Small intestine (tissue), 7 donors: ENCODE data around the gene KNCN. TPM values are rescaled to one million over a fixed set of nuclear protein-coding genes. Genes with fewer than 3 reads are reported as not detected.

Source experiments
- DNase-seq, 2 donors: peaks; one replicate each; pipeline versions ENCODE4 v3.0.0 to v3.0.0-alpha.2; 2013
- FAIRE-seq: peaks from 2 replicates; lab custom pipeline; 2012; peaks lifted over from hg19 to GRCh38; lab: Jason Lieb, UNC
- H3K27ac ChIP-seq, 3 donors: one replicate each; pipeline ENCODE4 v1.5.1; 2013; ENCODE audit warnings: low read length in 2 of 3, mild to moderate bottlenecking in 2 of 3, control low read depth in 1 of 3, inconsistent platforms in 1 of 3, low read depth in 1 of 3, moderate library complexity in 1 of 3
- H3K27me3 ChIP-seq, 3 donors: one replicate each; pipeline ENCODE4 v1.6.1; 2013; ENCODE audit warnings: low read length in 3 of 3, inconsistent platforms in 1 of 3; ENCODE audit not compliant: control insufficient read depth in 3 of 3, insufficient read depth in 3 of 3
- H3K36me3 ChIP-seq, 3 donors: one replicate each; pipeline ENCODE4 v1.6.1; 2013; ENCODE audit warnings: low read length in 3 of 3, inconsistent platforms in 1 of 3, low read depth in 1 of 3, mild to moderate bottlenecking in 1 of 3, moderate library complexity in 1 of 3; ENCODE audit not compliant: control insufficient read depth in 3 of 3, insufficient read depth in 2 of 3
- H3K4me1 ChIP-seq, 3 donors: one replicate each; pipeline ENCODE4 v1.6.1; 2013; ENCODE audit warnings: low read length in 2 of 3, inconsistent platforms in 1 of 3, low read depth in 1 of 3, mild to moderate bottlenecking in 1 of 3, moderate library complexity in 1 of 3; ENCODE audit not compliant: control insufficient read depth in 3 of 3, insufficient read depth in 2 of 3
- H3K4me3 ChIP-seq, 3 donors: one replicate each; pipeline ENCODE4 v1.5.1; 2013; ENCODE audit warnings: low read length in 3 of 3, control low read depth in 1 of 3, inconsistent platforms in 1 of 3, low read depth in 1 of 3, mild to moderate bottlenecking in 1 of 3, moderate library complexity in 1 of 3
- H3K9me3 ChIP-seq, 2 donors: one replicate each; pipeline ENCODE4 v1.6.1; 2013; ENCODE audit warnings: low read depth in 1 of 2, low read length in 1 of 2; ENCODE audit not compliant: control insufficient read depth in 2 of 2, insufficient read depth in 1 of 2
- WGBS, 3 donors: extraction: QIAGEN DNeasy Blood & Tissue Kit; methylation state at CpG; one replicate each; pipeline ENCODE4 v1.1.7; 2013; 5-methylcytosine and 5-hydroxymethylcytosine counted together
- polyA plus RNA-seq, 4 donors: library from polyadenylated mRNA; stranded (reverse) in 3 of 4; unstranded in 1 of 4; fragments of 200-250 nt in 3 of 4; fragments of 120-200 nt in 1 of 4; gene quantifications; one replicate each; pipeline versions ENCODE4 v1.2.1 to v1.2.3, GENCODE V29; 2013
- donor health status: healthy with polysubstance abuse.
- donor health status: control.
- donor health status: control.
- donor health status: Bipolar disorder and iron deficiency.
- donor health status: healthy.

KNCN gene
- polyA plus RNA-seq, 4 donors = not detected

- no peak for FAIRE-seq
- H3K4me3 ChIP-seq = no peak overlapping the region
- 92 to 95% (median 94%) methylated on average over 8 of the region's 8 CpGs for WGBS, 3 donors
- no peak overlapping the region for H3K27ac ChIP-seq
- no peaks in the 10 kb centered on the region for H3K9me3 ChIP-seq
- no peaks in the 10 kb centered on the region for H3K27me3 ChIP-seq
- peaks cover 3 to 48% (median 7%) of the 10 kb centered on the region in 3 donors for H3K36me3 ChIP-seq
- no peaks in the 10 kb centered on the region for H3K4me1 ChIP-seq
- DNase-seq = no peak
Observed at GRCh38 chr1:46558966-46559365, 7.5 kb upstream of the KNCN start.

- Histone ChIP-seq H3K9me3 (no peaks in the 10 kb centered on the region), H3K4me3 (no peak overlapping the region), H3K4me1 (no peaks in the 10 kb centered on the region), H3K36me3 (peaks cover 3 to 48% (median 7%) of the 10 kb centered on the region in 3 donors), H3K27ac (no peak overlapping the region), H3K27me3 (no peaks in the 10 kb centered on the region)
- DNase-seq (no peak), FAIRE-seq (no peak)
- 83 to 91% (median 91%) methylated on average over 19 to 20 of the region's 20 CpGs for WGBS, 3 donors
Observed at GRCh38 chr1:46558141-46558963, 6.9 kb upstream of the KNCN start.

- Histone ChIP-seq H3K4me1 (no peaks in the 10 kb centered on the region), H3K27ac (no peak overlapping the region), H3K27me3 (no peaks in the 10 kb centered on the region), H3K36me3 (peaks cover 3 to 41% (median 4%) of the 10 kb centered on the region in 3 donors), H3K4me3 (no peak overlapping the region), H3K9me3 (no peaks in the 10 kb centered on the region)
- DNase-seq (no peak), FAIRE-seq (no peak)
- WGBS, 3 donors = 63 to 69% (median 65%) methylated on average over 5 of the region's 5 CpGs
Observed at GRCh38 chr1:46557403-46557802, 6.0 kb upstream of the KNCN start.

DNA sequence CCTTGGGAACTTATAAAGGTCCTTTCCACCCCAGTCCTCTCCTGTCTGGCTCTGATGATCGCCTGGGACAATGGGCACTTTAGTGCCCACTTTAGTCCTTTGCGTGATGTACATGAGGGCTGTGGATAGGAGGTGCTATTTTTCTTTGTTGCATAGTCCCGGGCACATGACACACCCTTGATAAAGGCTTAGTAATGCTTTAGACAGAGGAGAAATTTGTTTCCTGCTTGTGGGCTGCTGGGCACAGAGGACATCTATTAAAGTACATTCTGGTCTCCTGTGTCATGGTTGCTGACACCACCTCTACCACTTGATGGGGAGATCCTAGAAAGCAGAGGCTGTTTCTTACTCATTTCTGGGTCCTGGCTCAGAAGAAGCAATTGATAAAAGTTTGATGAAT is 5.4 kb upstream of the KNCN start:
- DNase-seq (peak in 1 of 2 donors; percentile 72), FAIRE-seq (no peak)
- 8 to 55% (median 21%) methylated on average over 3 of the region's 3 CpGs for WGBS, 3 donors
- no peaks in the 10 kb centered on the region for H3K27me3 ChIP-seq
- H3K9me3 ChIP-seq = no peaks in the 10 kb centered on the region
- H3K4me1 ChIP-seq = no peaks in the 10 kb centered on the region
- H3K36me3 ChIP-seq = peaks cover 3 to 37% (median 4%) of the 10 kb centered on the region in 3 donors
- no peak overlapping the region for H3K27ac ChIP-seq
- H3K4me3 ChIP-seq = no peak overlapping the region

DNA sequence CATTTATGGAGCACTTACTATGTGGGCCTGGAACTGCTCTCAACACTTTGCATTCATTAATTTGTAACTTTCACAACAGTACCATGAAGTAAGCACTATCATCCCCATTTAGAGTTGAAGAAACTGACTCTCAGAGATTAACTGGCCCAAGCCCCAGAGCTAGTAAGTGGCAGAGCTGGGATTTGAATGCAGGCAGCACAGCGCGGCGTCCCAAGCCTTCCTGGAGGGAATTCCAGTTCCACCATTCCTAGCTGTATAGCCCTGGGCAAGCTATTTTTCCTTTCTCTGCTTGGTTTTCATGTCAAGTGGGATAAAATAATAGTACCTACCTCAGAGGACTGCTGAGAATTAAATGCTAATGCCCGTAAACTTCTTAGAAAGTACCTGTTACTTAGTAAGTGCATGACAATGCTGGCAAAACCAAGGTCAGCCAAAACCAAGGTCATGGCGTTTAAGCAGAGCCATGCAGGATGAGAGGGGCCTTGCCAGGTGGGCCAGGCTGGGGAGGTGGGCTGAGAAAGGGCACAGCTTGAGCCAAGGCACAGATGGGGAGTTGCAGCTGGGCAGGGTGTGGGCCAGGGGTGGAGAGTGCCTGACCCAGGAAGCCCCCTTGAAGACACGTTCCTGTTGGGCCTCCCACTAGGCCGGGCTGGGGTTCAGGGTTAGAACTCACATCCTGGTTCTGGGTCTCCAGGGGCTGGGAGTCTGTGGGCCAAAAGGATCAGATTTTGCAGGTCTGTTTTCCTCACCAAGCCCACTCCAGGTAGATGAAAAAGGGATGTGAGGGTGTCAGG is 4.6 kb upstream of the KNCN start:
- DNase-seq (no peak), FAIRE-seq (no peak)
- 73 to 91% (median 90%) methylated on average over 7 of the region's 7 CpGs for WGBS, 3 donors
- Histone ChIP-seq H3K27me3 (peaks cover 0 to 3% (median 0%) of the 10 kb centered on the region in 3 donors), H3K27ac (no peak overlapping the region), H3K4me1 (no peaks in the 10 kb centered on the region), H3K9me3 (no peaks in the 10 kb centered on the region), H3K36me3 (peaks cover 3 to 29% (median 4%) of the 10 kb centered on the region in 3 donors), H3K4me3 (no peak overlapping the region)

- DNase-seq (no peak), FAIRE-seq (no peak)
- WGBS, 3 donors = 78 to 88% (median 84%) methylated on average over 12 of the region's 12 CpGs
Observed at GRCh38 chr1:46554597-46555381, 3.3 kb upstream of the KNCN start.

GRCh38 chr1:46554236-46554596 is 2.8 kb upstream of the KNCN start:
- DNase-seq = no peak
- 86 to 89% (median 88%) methylated on average over 6 of the region's 6 CpGs for WGBS, 3 donors
- H3K36me3 ChIP-seq = peaks cover 0 to 16% (median 3%) of the 10 kb centered on the region in 3 donors
- no peak overlapping the region for H3K4me3 ChIP-seq
- H3K4me1 ChIP-seq = no peaks in the 10 kb centered on the region
- peaks cover 0 to 18% (median 2%) of the 10 kb centered on the region in 3 donors for H3K27me3 ChIP-seq
- no peaks in the 10 kb centered on the region for H3K9me3 ChIP-seq
- H3K27ac ChIP-seq = no peak overlapping the region
- FAIRE-seq = no peak

More at GRCh38 chr1:46554597-46555381, 3.3 kb upstream of the KNCN start:
- Histone ChIP-seq H3K4me1 (no peaks in the 10 kb centered on the region), H3K27me3 (peaks cover 0 to 13% (median 2%) of the 10 kb centered on the region in 3 donors), H3K36me3 (peaks cover 1 to 18% (median 3%) of the 10 kb centered on the region in 3 donors), H3K4me3 (no peak overlapping the region), H3K27ac (no peak overlapping the region), H3K9me3 (no peaks in the 10 kb centered on the region)

- H3K27ac ChIP-seq = no peak overlapping the region
- DNase-seq = no peak
- peaks cover 0 to 8% (median 3%) of the 10 kb centered on the region in 3 donors for H3K36me3 ChIP-seq
- H3K4me1 ChIP-seq = no peaks in the 10 kb centered on the region
- FAIRE-seq = no peak
- peaks cover 0 to 21% (median 2%) of the 10 kb centered on the region in 3 donors for H3K27me3 ChIP-seq
- H3K4me3 ChIP-seq = no peak overlapping the region
- 79 to 87% (median 82%) methylated on average over 3 of the region's 3 CpGs for WGBS, 3 donors
- H3K9me3 ChIP-seq = no peaks in the 10 kb centered on the region
Observed at GRCh38 chr1:46553506-46553905, 2.1 kb upstream of the KNCN start.
